GM12878 (cell line): ENCODE measurements around the gene ZNHIT1. TPM values are rescaled to one million over a fixed set of nuclear protein-coding genes. Genes with fewer than 3 reads are reported as not detected.
"Not testable (repeated sequence)": the region's sequence is repeated elsewhere in the genome, so short reads cannot be mapped to it uniquely, and the experiment has no call there.

Experiments used
- ATAC-seq: fragments of 200-7000 bp; cut with Tn5 transposase; 3 replicates; pipeline ENCODE4 v1.9.1; 2020; ENCODE audit warnings: mild to moderate bottlenecking, moderate library complexity
- BruUV-seq: library from RNA; stranded (reverse); fragments of 400-500 nt; replicated peaks from 2 replicates; lab custom pipeline; 2021; lab: Mats Ljungman, UMichigan
- CTCF ChIA-PET: fragments of 300-600 bp; sonication (Branson Sonifier 250); formaldehyde crosslinking; extraction: SDS; loops from one replicate; lab custom pipeline; 2021; ENCODE audit warnings: inconsistent platforms; lab: Yijun Ruan, JAX
- POLR2A ChIA-PET: fragments of 350-600 bp; formaldehyde crosslinking; extraction: SDS; loops from one replicate; lab custom pipeline; 2021; ENCODE audit warnings: inconsistent platforms; lab: Charles Lee
- RAD21 ChIA-PET: fragments of 300-600 bp; sonication (Branson Sonifier 250); formaldehyde crosslinking; loops from one replicate; lab custom pipeline; 2023; ENCODE audit warnings: antibody characterized with exemption; ENCODE audit not compliant: unreplicated experiment; lab: Charles Lee
- SMC1A ChIA-PET: fragments of 300-600 bp; sonication (Branson Sonifier 250); formaldehyde crosslinking; loops from one replicate; lab custom pipeline; 2023; ENCODE audit not compliant: unreplicated experiment, uncharacterized antibody; lab: Charles Lee
- DNase-seq: peaks from one replicate; pipeline ENCODE4 v3.0.0-alpha.2; 2011; ENCODE audit warnings: low read depth, low spot score
- FAIRE-seq: peaks from 3 replicates; lab custom pipeline; 2011; peaks lifted over from hg19 to GRCh38; lab: Jason Lieb, UNC
- H2AFZ ChIP-seq: 2 replicates; pipeline ENCODE4 v1.6.0; 2011; ENCODE audit warnings: low read depth, low read length, control low read depth; ENCODE audit not compliant: control insufficient read depth
- H3K27ac ChIP-seq: 2 replicates; pipeline ENCODE4 v1.5.1; 2011; ENCODE audit warnings: control low read depth; ENCODE audit not compliant: control insufficient read depth, insufficient read depth
- H3K27me3 ChIP-seq, 2 experiments: replicated peaks in 1 of 2; 2 replicates each; pipeline versions ENCODE4 v1.6.0 to v1.6.1; 2011; ENCODE audit warnings: low read length in 1 of 2; ENCODE audit not compliant: control insufficient read depth in 2 of 2, insufficient read depth in 2 of 2
- H3K36me3 ChIP-seq, 2 experiments: 2 replicates each; pipeline ENCODE4 v1.5.1; 2011; ENCODE audit warnings: low read length in 1 of 2; ENCODE audit not compliant: control insufficient read depth in 2 of 2, insufficient read depth in 2 of 2
- H3K4me1 ChIP-seq: 2 replicates; pipeline ENCODE4 v1.6.1; 2011; ENCODE audit warnings: mild to moderate bottlenecking, low read length, moderate library complexity, mixed read lengths; ENCODE audit not compliant: control insufficient read depth, insufficient read depth
- H3K4me2 ChIP-seq: 2 replicates; pipeline ENCODE4 v1.6.0; 2011; ENCODE audit warnings: control low read depth; ENCODE audit not compliant: control insufficient read depth, insufficient read depth
- H3K4me3 ChIP-seq: fragments of 200-600 bp; sonication (generic); 2 replicates; pipeline ENCODE4 v1.5.1; 2016
- H3K79me2 ChIP-seq: 2 replicates; pipeline ENCODE4 v1.6.0; 2011; ENCODE audit warnings: low read length; ENCODE audit not compliant: control insufficient read depth, insufficient read depth
- H3K9ac ChIP-seq: 2 replicates; pipeline ENCODE4 v1.8.0; 2011; ENCODE audit warnings: low read length, control low read depth, mixed read lengths; ENCODE audit not compliant: control insufficient read depth, insufficient read depth
- H3K9me3 ChIP-seq: replicated peaks from 3 replicates; pipeline ENCODE4 v1.5.1; 2011; ENCODE audit warnings: mild to moderate bottlenecking, low read length; ENCODE audit not compliant: control insufficient read depth, insufficient read depth
- H4K20me1 ChIP-seq: 2 replicates; pipeline ENCODE4 v1.6.0; 2011; ENCODE audit not compliant: control insufficient read depth, insufficient read depth
- CBX3 ChIP-seq: fragments of 200-600 bp; sonication (generic); IDR thresholded peaks from 2 replicates; pipeline ENCODE4 v1.6.1; 2016; ENCODE audit warnings: low read depth, borderline replicate concordance
- GATAD2B ChIP-seq: fragments of 450-650 bp; conservative IDR thresholded peaks from 2 replicates; pipeline ENCODE4 v1.6.1; 2017; ENCODE audit warnings: low read depth, mild to moderate bottlenecking, moderate library complexity
- IKZF2 ChIP-seq, 2 experiments: fragments of 450-650 bp; IDR thresholded peaks; 2 replicates each; pipeline ENCODE4 v1.6.1; 2017; ENCODE audit warnings: mild to moderate bottlenecking in 2 of 2, moderate library complexity in 2 of 2
- KLF5 ChIP-seq: fragments of 450-650 bp; IDR thresholded peaks from 2 replicates; pipeline ENCODE4 v1.6.1; 2014; ENCODE audit warnings: mild to moderate bottlenecking; ENCODE audit not compliant: partially characterized antibody
- MEF2B ChIP-seq: fragments of 450-650 bp; IDR thresholded peaks from 2 replicates; pipeline ENCODE4 v1.6.1; 2018; ENCODE audit warnings: mild to moderate bottlenecking, moderate library complexity; ENCODE audit not compliant: partially characterized antibody, poor library complexity, severe bottlenecking
- MYC ChIP-seq: IDR thresholded peaks from 2 replicates; pipeline ENCODE4 v1.6.1; 2011; ENCODE audit warnings: mild to moderate bottlenecking, low read length, moderate library complexity, inconsistent platforms; ENCODE audit not compliant: insufficient read depth, insufficient replicate concordance, insufficient read length, severe bottlenecking
- SPI1 ChIP-seq: IDR thresholded peaks from 2 replicates; pipeline ENCODE4 v1.6.1; 2011; ENCODE audit warnings: low read depth, mild to moderate bottlenecking, low read length, moderate library complexity, borderline replicate concordance; ENCODE audit not compliant: insufficient read depth
- TCF12 ChIP-seq: IDR thresholded peaks from 2 replicates; pipeline ENCODE4 v1.6.1; 2011; ENCODE audit warnings: low read depth, mild to moderate bottlenecking, low read length
- WGBS: methylation state at CpG from one replicate; pipeline ENCODE4 v1.1.6; 2016; ENCODE audit warnings: low lambda C conversion rate; ENCODE audit not compliant: insufficient replicate concordance, insufficient coverage; ENCODE audit errors: missing lambda C conversion rate; 5-methylcytosine and 5-hydroxymethylcytosine counted together
- in situ Hi-C: fragments of 300-500 bp; cut with MboI; formaldehyde crosslinking; loops from 9 replicates; pipeline ENCODE4 v1.14.3; 2018; ENCODE audit warnings: mixed read lengths
- intact Hi-C: fragments of 100-400 bp; cut with micrococcal nuclease; formaldehyde crosslinking; loops from one replicate; pipeline ENCODE4 v1.14.2; 2022; ENCODE audit not compliant: unreplicated experiment
- polyA plus RNA-seq, 11 experiments: library from polyadenylated mRNA; depleted of rRNA in 4 of 11; unstranded in 6 of 11; stranded (reverse) in 5 of 11; fragments of >200 nt; fragmentation: Nextera tagmentation in 4 of 11; fragmentation: Illumina TruSeq in 1 of 11; extraction: Ambion mirVana in 4 of 11; extraction: Trizol in 1 of 11; gene quantifications; 1 replicate in 1 of 11; 2 replicates in 10 of 11; pipeline versions ENCODE4 v1.2.1 to v1.2.3, GENCODE V29; 2011 to 2016; ENCODE audit warnings: inconsistent platforms in 2 of 11, missing spikeins in 2 of 11, low read depth in 1 of 11
- total RNA-seq, 4 experiments: library from RNA; depleted of rRNA in 3 of 4; stranded (reverse); fragments of >200 nt in 3 of 4; fragmentation: Illumina TruSeq in 1 of 4; extraction: Trizol in 1 of 4; gene quantifications; 2 replicates each; pipeline versions ENCODE4 v1.2.1 to v1.2.3, GENCODE V29; 2013 to 2021
- TF ChIP-seq, protein P1 (sequence below): IDR thresholded peaks from 2 replicates; pipeline ENCODE4 v1.6.1; 2011; ENCODE audit warnings: mild to moderate bottlenecking, low read depth, low read length, moderate library complexity; ENCODE audit not compliant: insufficient replicate concordance
- TF ChIP-seq, protein P2 (sequence below): fragments of 450-650 bp; IDR thresholded peaks from 2 replicates; pipeline ENCODE4 v1.6.1; 2017; ENCODE audit warnings: mild to moderate bottlenecking, moderate library complexity

The ZNHIT1 gene
- total and polyA plus RNA-seq, 10 of the 15 experiments (the other 5 are each of a cell fraction or from before 2014, with no cell fraction given), result 3.8 to 79.2 (median 44.5) TPM

DNA sequence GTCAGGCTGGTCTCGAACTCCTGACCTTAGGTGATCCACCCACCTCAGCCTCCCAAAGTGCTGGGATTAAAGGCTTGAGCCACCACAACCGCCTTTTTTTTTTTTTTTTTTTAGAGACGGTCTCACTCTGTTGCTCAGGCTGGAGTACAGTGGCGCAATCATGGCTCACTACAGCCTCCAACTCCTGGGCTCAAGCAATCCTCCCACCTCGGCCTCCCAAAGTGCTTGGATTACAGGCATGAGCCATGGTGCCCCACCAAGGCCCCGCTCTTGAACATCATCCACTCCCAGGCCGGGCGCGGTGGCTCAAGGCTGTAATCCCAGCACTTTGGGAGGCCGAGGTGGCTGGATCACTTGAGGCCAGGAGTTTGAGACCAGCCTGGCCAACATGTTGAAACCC is 18.4 kb upstream of the ZNHIT1 start:
- H3K4me1 ChIP-seq, H3K79me2 ChIP-seq, ATAC-seq, H3K36me3 ChIP-seq, intact Hi-C loops, FAIRE-seq, BruUV-seq, H3K4me2 ChIP-seq, H3K9ac ChIP-seq, H3K4me3 ChIP-seq, DNase-seq, H3K9me3 ChIP-seq, H4K20me1 ChIP-seq, H2AFZ ChIP-seq, in situ Hi-C loops, H3K27ac ChIP-seq, H3K27me3 ChIP-seq: not testable (repeated sequence)
- WGBS, result 58% methylated on average over 8 of the region's 10 CpGs
- RAD21 ChIA-PET, result interaction anchor here (1.9 kb wide), 1 partner anchor 83 kb away, joined by 5 read pairs; no protein-coding TSS in a partner anchor
- POLR2A ChIA-PET, result interaction anchor here (0.7 kb wide), 1 partner anchor 46 kb away, joined by 4 read pairs; the partner anchor contains the start of gene FIS1
- SMC1A ChIA-PET, result interaction anchor here (1.2 kb wide), 2 partner anchors 55 to 83 kb away, joined by 4 read pairs; no protein-coding TSS in a partner anchor
- CTCF ChIA-PET, result interaction anchor here (1.1 to 1.2 kb wide), 2 partner anchors 55 to 120 kb away, joined by 3 read pairs; no protein-coding TSS in a partner anchor

DNA sequence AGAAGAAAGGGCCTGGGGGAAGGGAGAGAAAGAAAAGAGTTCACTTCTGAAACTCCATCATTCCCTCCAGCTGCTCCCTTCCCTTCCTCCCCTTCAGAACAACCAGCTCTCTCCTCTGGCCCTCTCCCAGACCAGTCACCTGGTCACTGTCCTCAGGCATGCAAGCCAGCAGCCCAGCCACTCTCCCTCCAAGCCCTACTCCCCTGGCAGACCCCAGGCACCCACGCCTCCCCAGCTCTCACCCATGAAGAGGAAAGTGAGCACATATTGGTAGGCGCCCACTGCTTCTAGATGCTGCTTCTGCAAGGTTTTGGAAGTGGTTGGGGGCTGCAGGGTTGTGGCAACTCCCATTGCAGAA is 17.5 kb upstream of the ZNHIT1 start:
- Histone ChIP-seq H2AFZ (no peak overlapping the region), H3K36me3 (no peaks in the 10 kb centered on the region), H3K27me3 (peaks cover 0 to 9% of the 10 kb centered on the region in 2 experiments; a peak in 2 of 4 replicates), H3K9me3 (no peaks in the 10 kb centered on the region), H3K27ac (no peak overlapping the region), H3K4me1 (no peaks in the 10 kb centered on the region; the same call in 1 of the 2 replicates), H3K79me2 (no peaks in the 10 kb centered on the region), H3K4me3 (no peak overlapping the region), H4K20me1 (no peaks in the 10 kb centered on the region), H3K4me2 (no peak overlapping the region), H3K9ac (no peak overlapping the region)
- WGBS, result 4% methylated on average over 2 of the region's 2 CpGs
- ATAC-seq (no peak; the same call in 2 of the 3 replicates), FAIRE-seq (no peak), DNase-seq (no peak)
- ChIA-PET CTCF (interaction anchor here (0.8 to 1.3 kb wide), 4 partner anchors 8 to 121 kb away, joined by 3 to 7 read pairs (median 3); no protein-coding TSS in a partner anchor), SMC1A (interaction anchor here (0.8 to 1.2 kb wide), 3 partner anchors 17 to 82 kb away, joined by 3 to 4 read pairs (median 4); partner anchors contain the start of genes PLOD3 and ZNHIT1), POLR2A (interaction anchor here (0.6 kb wide), 1 partner anchor 121 kb away, joined by 4 read pairs; the partner anchor contains the start of gene IFT22), RAD21 (interaction anchor here (0.6 to 1.9 kb wide), 2 partner anchors 82 to 1261 kb away, joined by 3 to 5 read pairs; no protein-coding TSS in a partner anchor)
- BruUV-seq, result no TSS peak
- intact Hi-C loops (no loop called here), in situ Hi-C loops (no loop called here)
- TF ChIP-seq MYC, result no peak
- TF ChIP-seq KLF5, result no peak
- TF ChIP-seq, protein P1, sequence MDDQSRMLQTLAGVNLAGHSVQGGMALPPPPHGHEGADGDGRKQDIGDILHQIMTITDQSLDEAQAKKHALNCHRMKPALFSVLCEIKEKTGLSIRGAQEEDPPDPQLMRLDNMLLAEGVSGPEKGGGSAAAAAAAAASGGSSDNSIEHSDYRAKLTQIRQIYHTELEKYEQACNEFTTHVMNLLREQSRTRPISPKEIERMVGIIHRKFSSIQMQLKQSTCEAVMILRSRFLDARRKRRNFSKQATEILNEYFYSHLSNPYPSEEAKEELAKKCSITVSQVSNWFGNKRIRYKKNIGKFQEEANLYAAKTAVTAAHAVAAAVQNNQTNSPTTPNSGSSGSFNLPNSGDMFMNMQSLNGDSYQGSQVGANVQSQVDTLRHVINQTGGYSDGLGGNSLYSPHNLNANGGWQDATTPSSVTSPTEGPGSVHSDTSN, result no peak
- no peak for TF ChIP-seq TCF12
- no peak for TF ChIP-seq SPI1
- TF ChIP-seq IKZF2 (IDR thresholded peaks at IDR 0.05), result no peak
- TF ChIP-seq, protein P2, sequence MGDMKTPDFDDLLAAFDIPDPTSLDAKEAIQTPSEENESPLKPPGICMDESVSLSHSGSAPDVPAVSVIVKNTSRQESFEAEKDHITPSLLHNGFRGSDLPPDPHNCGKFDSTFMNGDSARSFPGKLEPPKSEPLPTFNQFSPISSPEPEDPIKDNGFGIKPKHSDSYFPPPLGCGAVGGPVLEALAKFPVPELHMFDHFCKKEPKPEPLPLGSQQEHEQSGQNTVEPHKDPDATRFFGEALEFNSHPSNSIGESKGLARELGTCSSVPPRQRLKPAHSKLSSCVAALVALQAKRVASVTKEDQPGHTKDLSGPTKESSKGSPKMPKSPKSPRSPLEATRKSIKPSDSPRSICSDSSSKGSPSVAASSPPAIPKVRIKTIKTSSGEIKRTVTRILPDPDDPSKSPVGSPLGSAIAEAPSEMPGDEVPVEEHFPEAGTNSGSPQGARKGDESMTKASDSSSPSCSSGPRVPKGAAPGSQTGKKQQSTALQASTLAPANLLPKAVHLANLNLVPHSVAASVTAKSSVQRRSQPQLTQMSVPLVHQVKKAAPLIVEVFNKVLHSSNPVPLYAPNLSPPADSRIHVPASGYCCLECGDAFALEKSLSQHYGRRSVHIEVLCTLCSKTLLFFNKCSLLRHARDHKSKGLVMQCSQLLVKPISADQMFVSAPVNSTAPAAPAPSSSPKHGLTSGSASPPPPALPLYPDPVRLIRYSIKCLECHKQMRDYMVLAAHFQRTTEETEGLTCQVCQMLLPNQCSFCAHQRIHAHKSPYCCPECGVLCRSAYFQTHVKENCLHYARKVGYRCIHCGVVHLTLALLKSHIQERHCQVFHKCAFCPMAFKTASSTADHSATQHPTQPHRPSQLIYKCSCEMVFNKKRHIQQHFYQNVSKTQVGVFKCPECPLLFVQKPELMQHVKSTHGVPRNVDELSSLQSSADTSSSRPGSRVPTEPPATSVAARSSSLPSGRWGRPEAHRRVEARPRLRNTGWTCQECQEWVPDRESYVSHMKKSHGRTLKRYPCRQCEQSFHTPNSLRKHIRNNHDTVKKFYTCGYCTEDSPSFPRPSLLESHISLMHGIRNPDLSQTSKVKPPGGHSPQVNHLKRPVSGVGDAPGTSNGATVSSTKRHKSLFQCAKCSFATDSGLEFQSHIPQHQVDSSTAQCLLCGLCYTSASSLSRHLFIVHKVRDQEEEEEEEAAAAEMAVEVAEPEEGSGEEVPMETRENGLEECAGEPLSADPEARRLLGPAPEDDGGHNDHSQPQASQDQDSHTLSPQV, result no peak
- no peak for TF ChIP-seq MEF2B
- no peak for TF ChIP-seq GATAD2B
- no peak for TF ChIP-seq CBX3
